Natural killer cell (primary cell): ENCODE results near the gene FANCL. TPM values are rescaled to one million over a fixed set of nuclear protein-coding genes. Genes with fewer than 3 reads are reported as not detected.
"Not testable (repeated sequence)": the region's sequence is repeated elsewhere in the genome, so short reads cannot be mapped to it uniquely, and the experiment has no call there.

Experiments used
- ATAC-seq, 3 donors: fragments of 150-1000 bp in 2 of 3; fragments of 200-7000 bp in 1 of 3; cut with Tn5 transposase; 1 replicate in 1 of 3; 2 replicates in 2 of 3; pipeline ENCODE4 v1.10.0; 2021; ENCODE audit warnings: mild to moderate bottlenecking in 2 of 3, moderate library complexity in 2 of 3
- DNase-seq, 2 donors: peaks; one replicate each; pipeline versions ENCODE4 v3.0.0 to v3.0.0-alpha.2; 2013 to 2021; ENCODE audit warnings: mixed read lengths in 1 of 2
- H3K27ac ChIP-seq: one replicate; pipeline ENCODE4 v1.5.1; 2013; ENCODE audit warnings: mild to moderate bottlenecking, low read length
- H3K27me3 ChIP-seq: one replicate; pipeline ENCODE4 v1.6.1; 2013; ENCODE audit warnings: low read length; ENCODE audit not compliant: control insufficient read depth, insufficient read depth
- H3K36me3 ChIP-seq: one replicate; pipeline ENCODE4 v1.6.1; 2013; ENCODE audit warnings: low read length; ENCODE audit not compliant: control insufficient read depth, insufficient read depth
- H3K4me1 ChIP-seq: one replicate; pipeline ENCODE4 v1.6.1; 2013; ENCODE audit warnings: low read length; ENCODE audit not compliant: control insufficient read depth, insufficient read depth
- H3K4me3 ChIP-seq: one replicate; pipeline ENCODE4 v1.5.1; 2013; ENCODE audit warnings: low read length
- H3K9me3 ChIP-seq: one replicate; pipeline ENCODE4 v1.6.1; 2013; ENCODE audit warnings: low read length; ENCODE audit not compliant: control insufficient read depth, insufficient read depth
- H3K27ac Mint-ChIP-seq, 2 donors: one replicate each; pipeline ENCODE4 v1.8.0; 2022; ENCODE audit warnings: mild to moderate bottlenecking in 2 of 2, mixed read lengths in 2 of 2, moderate library complexity in 1 of 2
- H3K27me3 Mint-ChIP-seq, 2 donors: one replicate each; pipeline ENCODE4 v1.8.0; 2022; ENCODE audit warnings: low read depth in 2 of 2, mixed read lengths in 2 of 2
- H3K36me3 Mint-ChIP-seq: one replicate; pipeline ENCODE4 v1.8.0; 2022; ENCODE audit warnings: mixed read lengths
- H3K4me1 Mint-ChIP-seq, 2 donors: one replicate each; pipeline ENCODE4 v1.8.0; 2022; ENCODE audit warnings: mixed read lengths in 2 of 2
- H3K4me3 Mint-ChIP-seq: one replicate; pipeline ENCODE4 v1.8.0; 2022; ENCODE audit warnings: mild to moderate bottlenecking, moderate library complexity, mixed read lengths
- H3K9me3 Mint-ChIP-seq, 2 donors: one replicate each; pipeline ENCODE4 v1.8.0; 2022; ENCODE audit warnings: mixed read lengths in 2 of 2
- CTCF ChIP-seq: fragments of 200-600 bp; IDR thresholded peaks from one replicate; pipeline ENCODE4 v1.8.0; 2022; ENCODE audit warnings: antibody characterized with exemption
- WGBS: methylation state at CpG from one replicate; pipeline ENCODE4 v1.1.7; 2013; ENCODE audit warnings: missing lambda C conversion rate; ENCODE audit not compliant: insufficient coverage; 5-methylcytosine and 5-hydroxymethylcytosine counted together
- intact Hi-C: fragments of 100-400 bp; cut with micrococcal nuclease; formaldehyde crosslinking; loops from one replicate; pipeline ENCODE4 v1.14.2; 2022
- total RNA-seq, 4 donors: library from RNA; stranded (reverse); fragments of 120-200 nt in 1 of 4; gene quantifications; one replicate each; pipeline versions ENCODE4 v1.2.3 to v1.2.4, GENCODE V29; 2013 to 2022

The FANCL gene
- total RNA-seq, result 10 to 100 TPM in 1 of 3 donors, 1 to 10 TPM in 2; 6.8 to 13.1 (median 8.0) TPM
- 20.3 TPM for total RNA-seq (2013)

DNA sequence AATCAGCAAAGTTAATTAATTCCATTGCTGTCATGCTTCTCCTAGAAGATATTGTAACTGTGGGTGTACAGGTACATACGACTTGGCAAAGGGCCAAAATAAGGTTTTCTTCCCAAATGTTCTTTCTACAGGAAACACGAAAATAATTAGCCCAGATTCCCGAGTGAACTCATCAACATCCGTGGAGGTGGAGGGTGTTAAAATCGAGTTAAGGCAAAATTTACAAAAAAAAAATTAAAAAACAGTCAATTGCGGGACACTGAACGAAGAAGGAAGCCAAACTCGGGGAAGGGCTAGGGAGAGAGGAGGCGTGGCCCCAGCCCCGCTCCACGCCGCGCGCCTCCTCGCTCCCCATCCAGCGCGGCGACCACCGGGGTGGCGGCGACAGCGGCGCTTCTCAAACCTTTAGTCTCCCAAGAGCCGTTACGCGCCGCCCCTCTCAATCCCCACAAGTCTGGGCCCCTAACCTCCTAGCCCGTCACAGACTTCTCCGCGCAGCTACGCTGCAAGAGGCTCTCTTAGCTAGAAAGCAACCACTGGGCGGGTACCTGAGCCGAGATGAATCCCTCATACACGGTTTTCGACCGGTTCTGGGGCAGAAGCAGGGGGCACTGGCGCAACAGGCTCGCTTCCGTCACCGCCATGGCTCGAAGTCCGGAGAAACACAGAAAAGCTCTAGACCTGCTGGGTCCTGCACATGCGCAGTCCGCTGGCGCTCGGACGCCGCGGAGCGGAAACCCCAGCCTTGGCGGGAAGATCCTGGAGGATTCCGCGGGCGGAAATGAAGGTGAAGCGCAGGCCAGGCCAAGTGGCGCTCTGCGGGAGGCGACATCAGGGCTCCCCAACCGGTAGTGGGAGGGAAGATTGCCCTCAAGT is at the start of gene FANCL:
Gene FANCL, minus strand, starts transcription at position 656 of the 876 bp plus-strand sequence. Its CDS starts 12 bp downstream, at position 644.
- peak within 1 kb of the TSS; percentile 54 for H3K27ac ChIP-seq
- no peaks in the 10 kb centered on the region for H3K9me3 ChIP-seq
- TF ChIP-seq CTCF, result no peak
- H3K4me1 Mint-ChIP-seq, result peaks cover 14 to 20% of the 10 kb centered on the region in 2 donors
- H3K9me3 Mint-ChIP-seq, result no peaks in the 10 kb centered on the region
- H3K36me3 Mint-ChIP-seq, result no peaks in the 10 kb centered on the region
- ATAC-seq, result peak; percentile 73 to 80 (median 75)
- peak within 1 kb of the TSS; percentile 79 to 92 for H3K27ac Mint-ChIP-seq
- no peaks in the 10 kb centered on the region for H3K4me1 ChIP-seq
- H3K27me3 ChIP-seq, result no peaks in the 10 kb centered on the region
- peak; percentile 51 to 75 for DNase-seq
- peak within 1 kb of the TSS; percentile 97 for H3K4me3 Mint-ChIP-seq
- intact Hi-C loops, result no loop called here
- under 1% methylated on average over 57 of the region's 59 CpGs for WGBS
- H3K36me3 ChIP-seq, result no peaks in the 10 kb centered on the region
- H3K27me3 Mint-ChIP-seq, result peaks cover 0 to 4% of the 10 kb centered on the region in 2 donors
- peak within 1 kb of the TSS; percentile 81 for H3K4me3 ChIP-seq

DNA sequence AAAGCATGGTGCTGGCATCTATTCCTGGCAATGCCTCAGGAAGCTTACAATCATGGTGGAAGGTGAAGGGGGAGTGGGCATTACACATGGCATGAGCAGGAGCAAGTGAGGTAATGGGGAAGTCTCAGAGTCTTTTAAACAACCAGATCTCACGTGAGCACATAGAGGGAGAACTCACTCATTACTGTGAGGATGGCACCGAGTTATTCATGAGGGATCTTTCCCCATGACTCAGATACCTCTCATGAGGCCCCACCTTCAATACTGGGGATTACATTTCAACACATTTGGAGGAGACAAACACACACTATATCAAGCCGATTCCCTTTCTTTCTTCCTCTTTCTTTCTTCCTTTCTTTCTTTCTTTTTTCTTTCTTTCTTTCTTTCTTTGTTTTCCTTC is 47.9 kb upstream of the FANCL start:
- TF ChIP-seq CTCF, result no peak
- no peaks in the 10 kb centered on the region for H3K4me1 ChIP-seq
- Mint-ChIP-seq H3K9me3 (peaks cover 0 to 2% of the 10 kb centered on the region in 2 donors), H3K36me3 (no peaks in the 10 kb centered on the region), H3K27me3 (peaks cover 0 to 4% of the 10 kb centered on the region in 2 donors), H3K27ac (no peak overlapping the region), H3K4me3 (no peak overlapping the region), H3K4me1 (no peaks in the 10 kb centered on the region)
- ATAC-seq, result no peak
- no peak overlapping the region for H3K4me3 ChIP-seq
- no peaks in the 10 kb centered on the region for H3K9me3 ChIP-seq
- WGBS, result 69% methylated on average over 3 of the region's 3 CpGs
- peaks cover 2% of the 10 kb centered on the region for H3K27me3 ChIP-seq
- no peak for DNase-seq
- no peaks in the 10 kb centered on the region for H3K36me3 ChIP-seq
- no peak overlapping the region for H3K27ac ChIP-seq
- intact Hi-C loops, result no loop called here

DNA sequence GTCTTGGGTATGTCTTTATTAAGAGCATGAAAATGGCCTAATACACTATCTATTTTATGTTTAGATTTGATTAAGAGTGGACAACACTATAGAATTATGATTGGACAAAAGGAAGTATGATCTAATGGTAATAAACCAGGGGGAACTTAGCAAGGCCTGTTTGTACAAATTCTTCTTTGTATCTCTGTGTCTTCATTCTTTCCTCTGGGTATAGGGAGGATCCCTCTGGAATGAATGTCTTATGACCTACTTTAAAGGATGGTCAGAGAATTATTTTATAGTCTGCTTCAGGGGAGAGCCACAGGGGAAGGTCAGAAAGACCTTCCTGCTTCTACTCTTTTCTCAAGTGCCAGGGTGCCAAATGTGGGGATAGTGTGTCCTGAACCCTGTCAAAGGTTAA is 42.8 kb upstream of the FANCL start:
- Mint-ChIP-seq H3K36me3 (no peaks in the 10 kb centered on the region), H3K9me3 (peaks cover 0 to 2% of the 10 kb centered on the region in 2 donors), H3K27ac (no peak overlapping the region), H3K4me3 (no peak overlapping the region), H3K4me1 (no peaks in the 10 kb centered on the region), H3K27me3 (peaks cover 0 to 4% of the 10 kb centered on the region in 2 donors)
- H3K4me1 ChIP-seq, result no peaks in the 10 kb centered on the region
- H3K27ac ChIP-seq, result no peak overlapping the region
- no peak overlapping the region for H3K4me3 ChIP-seq
- TF ChIP-seq CTCF, result no peak
- DNase-seq (no peak), ATAC-seq (no peak)
- H3K36me3 ChIP-seq, result no peaks in the 10 kb centered on the region
- no peaks in the 10 kb centered on the region for H3K27me3 ChIP-seq
- intact Hi-C loops, result no loop called here
- no peaks in the 10 kb centered on the region for H3K9me3 ChIP-seq

DNA sequence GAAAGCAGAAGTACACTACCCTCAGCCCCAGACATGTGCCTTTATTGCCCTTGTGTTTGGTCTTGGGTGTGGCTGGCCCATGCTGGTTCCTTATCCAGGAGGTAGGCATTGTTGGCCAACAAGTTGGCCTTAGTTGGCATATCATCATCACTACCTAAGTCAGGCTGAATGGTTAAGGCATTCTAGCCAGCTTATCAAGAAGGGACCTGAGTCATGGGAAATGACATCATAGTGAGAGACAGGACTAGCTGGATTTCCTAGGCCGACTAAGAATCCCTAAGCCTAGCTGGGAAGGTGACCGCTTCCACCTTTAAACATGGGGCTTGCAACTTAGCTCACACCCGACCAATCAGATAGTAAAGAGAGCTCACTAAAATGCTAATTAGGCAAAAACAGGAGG is 34.0 kb upstream of the FANCL start:
- H3K27me3 Mint-ChIP-seq, H3K9me3 ChIP-seq, H3K4me1 Mint-ChIP-seq, H3K4me3 ChIP-seq, H3K36me3 ChIP-seq, H3K27me3 ChIP-seq, ATAC-seq, DNase-seq, H3K27ac ChIP-seq, intact Hi-C loops, H3K36me3 Mint-ChIP-seq, H3K4me3 Mint-ChIP-seq, H3K9me3 Mint-ChIP-seq, H3K27ac Mint-ChIP-seq, H3K4me1 ChIP-seq: not testable (repeated sequence)
- WGBS, result 100% methylated on average over 2 of the region's 3 CpGs
